Measurements from ENCODE around the gene SUN5. TPM values are rescaled to one million over a fixed set of nuclear protein-coding genes. Genes with fewer than 3 reads are reported as not detected.

The SUN5 gene
- total RNA-seq, 3 donors from 2014 or later, result not detected

DNA sequence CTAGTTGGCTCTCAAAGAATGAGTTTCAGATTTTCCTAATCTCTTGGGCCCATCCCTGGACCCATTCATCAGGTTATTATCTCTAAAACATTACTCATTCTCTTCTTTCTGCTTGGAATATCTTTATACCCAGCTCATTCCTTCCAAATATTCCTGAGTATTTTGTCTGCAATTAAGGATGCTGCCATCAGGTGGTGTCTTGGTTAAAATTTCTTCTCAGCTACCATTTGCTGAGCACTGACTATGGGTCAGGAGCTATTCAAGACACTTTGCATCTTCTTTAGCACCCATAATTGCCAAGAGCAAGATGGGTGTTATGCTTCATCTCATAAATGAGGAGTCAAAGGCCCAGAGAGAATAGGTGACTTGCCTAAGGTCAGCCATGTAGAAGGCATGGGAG lies 8.4 kb downstream of the SUN5 start:
- intact Hi-C loops (cut with DNase I, micrococcal nuclease), result no loop called here
- no peaks in the 10 kb centered on the region for H3K4me1 ChIP-seq (ENCODE audit: low read depth)
- no peaks in the 10 kb centered on the region for H3K9me3 ChIP-seq
- DNase-seq (no peak), ATAC-seq (no peak)
- no peak overlapping the region for H3K4me3 ChIP-seq
- TF ChIP-seq CTCF (IDR thresholded peaks at IDR 0.05), result no peak
- no peaks in the 10 kb centered on the region for H3K36me3 ChIP-seq (ENCODE audit: low read depth)

GRCh38 chr20:32993496-32994050 lies 10.7 kb downstream of the SUN5 start:
- intact Hi-C loops (cut with DNase I, micrococcal nuclease), result no loop called here
- DNase-seq, result no peak
- Histone ChIP-seq H3K4me1 (ENCODE audit: low read depth) (no peaks in the 10 kb centered on the region), H3K36me3 (ENCODE audit: low read depth) (no peaks in the 10 kb centered on the region), H3K9me3 (no peaks in the 10 kb centered on the region), H3K4me3 (no peak overlapping the region)
- TF ChIP-seq CTCF (IDR thresholded peaks at IDR 0.05), result no peak
- no peak for ATAC-seq

GRCh38 chr20:32991792-32992641 lies 12.2 kb downstream of the SUN5 start:
- intact Hi-C loops (cut with DNase I, micrococcal nuclease), result no loop called here
- no peak for TF ChIP-seq CTCF (IDR thresholded peaks at IDR 0.05)
- Histone ChIP-seq H3K9me3 (no peaks in the 10 kb centered on the region), H3K4me1 (ENCODE audit: low read depth) (no peaks in the 10 kb centered on the region), H3K36me3 (ENCODE audit: low read depth) (no peaks in the 10 kb centered on the region), H3K4me3 (no peak overlapping the region)
- DNase-seq, result no peak
- ATAC-seq, result no peak

GRCh38 chr20:32991383-32991782 lies 12.8 kb downstream of the SUN5 start:
- ATAC-seq (no peak), DNase-seq (no peak)
- Histone ChIP-seq H3K4me1 (ENCODE audit: low read depth) (no peaks in the 10 kb centered on the region), H3K9me3 (no peaks in the 10 kb centered on the region), H3K36me3 (ENCODE audit: low read depth) (no peaks in the 10 kb centered on the region), H3K4me3 (no peak overlapping the region)
- intact Hi-C loops (cut with DNase I, micrococcal nuclease), result no loop called here
- no peak for TF ChIP-seq CTCF (IDR thresholded peaks at IDR 0.05)

DNA sequence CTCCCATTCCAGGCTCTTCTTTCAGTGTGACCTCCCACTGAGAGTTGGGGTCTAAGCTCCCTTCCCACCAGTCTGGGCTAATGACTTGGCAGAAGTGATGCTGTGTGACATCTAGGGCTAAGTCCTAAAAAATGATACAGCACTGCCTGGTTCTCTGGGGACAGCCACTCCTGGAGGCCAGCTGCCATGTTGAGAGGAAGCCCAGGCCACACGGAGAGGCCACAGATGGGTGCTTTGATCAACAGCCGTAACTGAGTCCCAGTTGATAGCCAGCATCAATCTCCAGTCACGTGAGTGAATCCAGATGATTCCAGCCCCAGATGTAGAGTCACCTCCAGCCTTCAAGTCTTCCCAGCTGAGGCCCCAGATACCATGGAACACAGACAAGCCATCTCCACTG lies 13.8 kb downstream of the SUN5 start:
- ATAC-seq, result no peak
- H3K36me3 ChIP-seq (ENCODE audit: low read depth), result no peaks in the 10 kb centered on the region
- H3K9me3 ChIP-seq, result no peaks in the 10 kb centered on the region
- H3K4me1 ChIP-seq (ENCODE audit: low read depth), result no peaks in the 10 kb centered on the region
- no peak overlapping the region for H3K4me3 ChIP-seq
- DNase-seq, result no peak
- TF ChIP-seq CTCF (IDR thresholded peaks at IDR 0.05), result no peak
- intact Hi-C loops (cut with DNase I, micrococcal nuclease), result no loop called here

All from mucosa of descending colon (tissue), 3 donors.